H9 (cell line): ENCODE data around the gene BICDL1. TPM values are rescaled to one million over a fixed set of nuclear protein-coding genes. Genes with fewer than 3 reads are reported as not detected.

Experiments
- DNase-seq: peaks from one replicate; pipeline ENCODE4 v3.0.0-alpha.2; 2017
- H2AFZ ChIP-seq: one replicate; pipeline ENCODE4 v1.6.1; 2013; ENCODE audit warnings: mild to moderate bottlenecking, low read length, control low read depth, moderate library complexity
- H2AK5ac ChIP-seq: 2 replicates; pipeline ENCODE4 v1.6.1; 2013; ENCODE audit warnings: low read length, control low read depth, mixed read lengths; ENCODE audit not compliant: insufficient read length
- H2BK120ac ChIP-seq: one replicate; pipeline ENCODE4 v1.6.1; 2013; ENCODE audit warnings: low read depth, mild to moderate bottlenecking, low read length, control low read depth, inconsistent platforms; ENCODE audit not compliant: poor library complexity, severe bottlenecking
- H2BK12ac ChIP-seq: 2 replicates; pipeline ENCODE4 v1.6.1; 2013; ENCODE audit warnings: low read length, control low read depth, mixed read lengths, low read depth; ENCODE audit not compliant: insufficient read length
- H2BK15ac ChIP-seq: 2 replicates; pipeline ENCODE4 v1.6.1; 2013; ENCODE audit warnings: low read depth, low read length, control low read depth
- H2BK20ac ChIP-seq: one replicate; pipeline ENCODE4 v1.6.1; 2013; ENCODE audit warnings: low read depth, mild to moderate bottlenecking, low read length, control low read depth, inconsistent platforms; ENCODE audit not compliant: poor library complexity, severe bottlenecking
- H2BK5ac ChIP-seq: 2 replicates; pipeline ENCODE4 v1.6.1; 2013; ENCODE audit warnings: low read length, control low read depth, mixed read lengths; ENCODE audit not compliant: insufficient read length
- H3K14ac ChIP-seq: 2 replicates; pipeline ENCODE4 v1.6.1; 2013; ENCODE audit warnings: low read length, control low read depth; ENCODE audit not compliant: insufficient read depth
- H3K18ac ChIP-seq: 2 replicates; pipeline ENCODE4 v1.6.1; 2013; ENCODE audit warnings: low read depth, mild to moderate bottlenecking, mixed read lengths, low read length, control low read depth; ENCODE audit not compliant: insufficient read length
- H3K23ac ChIP-seq: 2 replicates; pipeline ENCODE4 v1.6.1; 2013; ENCODE audit warnings: low read length, control low read depth, mixed read lengths, low read depth; ENCODE audit not compliant: insufficient read length
- H3K23me2 ChIP-seq: 2 replicates; pipeline ENCODE4 v1.6.1; 2013; ENCODE audit warnings: low read depth, mild to moderate bottlenecking, mixed read lengths, low read length, control low read depth; ENCODE audit not compliant: insufficient read length, poor library complexity, severe bottlenecking
- H3K27ac ChIP-seq: 2 replicates; pipeline ENCODE4 v1.5.1; 2013; ENCODE audit warnings: low read length, control low read depth, mixed read lengths, low read depth; ENCODE audit not compliant: insufficient read length
- H3K27me3 ChIP-seq: 2 replicates; pipeline ENCODE4 v1.6.1; 2013; ENCODE audit warnings: low read length, control low read depth, inconsistent platforms; ENCODE audit not compliant: insufficient read depth
- H3K4ac ChIP-seq: 2 replicates; pipeline ENCODE4 v1.6.1; 2013; ENCODE audit warnings: low read depth, mild to moderate bottlenecking, control low read depth, inconsistent platforms, low read length, moderate library complexity
- H3K4me1 ChIP-seq: 2 replicates; pipeline ENCODE4 v1.6.1; 2013; ENCODE audit warnings: low read length, control low read depth, inconsistent platforms; ENCODE audit not compliant: insufficient read depth
- H3K4me2 ChIP-seq: 2 replicates; pipeline ENCODE4 v1.6.1; 2013; ENCODE audit warnings: low read length, control low read depth, mixed read lengths; ENCODE audit not compliant: insufficient read length, insufficient read depth
- H3K56ac ChIP-seq: 2 replicates; pipeline ENCODE4 v1.6.1; 2013; ENCODE audit warnings: low read depth, mild to moderate bottlenecking, mixed read lengths, low read length, control low read depth; ENCODE audit not compliant: insufficient read length
- H3K79me1 ChIP-seq: 2 replicates; pipeline ENCODE4 v1.6.1; 2013; ENCODE audit warnings: low read depth, mild to moderate bottlenecking, moderate library complexity, low read length, control low read depth, inconsistent platforms; ENCODE audit not compliant: insufficient read depth, poor library complexity, severe bottlenecking
- H3K79me2 ChIP-seq: 2 replicates; pipeline ENCODE4 v1.6.1; 2013; ENCODE audit warnings: low read length, control low read depth, inconsistent platforms; ENCODE audit not compliant: insufficient read depth
- H3K9ac ChIP-seq: 2 replicates; pipeline ENCODE4 v1.6.1; 2013; ENCODE audit warnings: low read length, control low read depth, mixed read lengths; ENCODE audit not compliant: insufficient read length; ENCODE audit errors: extremely low read depth
- H3K9me3 ChIP-seq: one replicate; pipeline ENCODE4 v1.6.1; 2013; ENCODE audit warnings: low read depth, low read length, inconsistent platforms; ENCODE audit not compliant: control insufficient read depth
- H3T11ph ChIP-seq: one replicate; pipeline ENCODE4 v1.6.1; 2013; ENCODE audit warnings: mild to moderate bottlenecking, low read length, control low read depth, inconsistent platforms
- H4K20me1 ChIP-seq: one replicate; pipeline ENCODE4 v1.6.1; 2013; ENCODE audit not compliant: control insufficient read depth, insufficient read length, insufficient read depth
- H4K5ac ChIP-seq: 2 replicates; pipeline ENCODE4 v1.6.1; 2013; ENCODE audit warnings: low read depth, mild to moderate bottlenecking, mixed read lengths, low read length, control low read depth; ENCODE audit not compliant: insufficient read length
- H4K8ac ChIP-seq: replicated peaks from 2 replicates; pipeline ENCODE4 v1.6.1; 2013; ENCODE audit warnings: low read length, control low read depth, mixed read lengths, low read depth; ENCODE audit not compliant: insufficient read length
- H4K91ac ChIP-seq: 2 replicates; pipeline ENCODE4 v1.6.1; 2013; ENCODE audit warnings: low read depth, mild to moderate bottlenecking, moderate library complexity, mixed read lengths, low read length, control low read depth; ENCODE audit not compliant: insufficient read length
- H3K27ac Mint-ChIP-seq, 3 experiments: 2 replicates in 2 of 3; 3 replicates in 1 of 3; pipeline ENCODE4 v1.8.0; 2020 to 2021; ENCODE audit warnings: mixed read lengths in 3 of 3, mild to moderate bottlenecking in 1 of 3, moderate library complexity in 1 of 3
- H3K27me3 Mint-ChIP-seq: 2 replicates; pipeline ENCODE4 v1.8.0; 2021; ENCODE audit warnings: low read depth, mild to moderate bottlenecking, moderate library complexity, mixed read lengths
- H3K36me3 Mint-ChIP-seq, 3 experiments: 2 replicates in 2 of 3; 3 replicates in 1 of 3; pipeline ENCODE4 v1.8.0; 2020 to 2021; ENCODE audit warnings: low read depth in 3 of 3, mixed read lengths in 3 of 3; ENCODE audit not compliant: insufficient read depth in 1 of 3
- H3K4me1 Mint-ChIP-seq, 2 experiments: 2 replicates each; pipeline ENCODE4 v1.8.0; 2020; ENCODE audit warnings: mixed read lengths in 2 of 2
- H3K4me3 Mint-ChIP-seq, 2 experiments: 2 replicates in 1 of 2; 3 replicates in 1 of 2; pipeline ENCODE4 v1.8.0; 2020 to 2021; ENCODE audit warnings: mild to moderate bottlenecking in 2 of 2, mixed read lengths in 2 of 2, moderate library complexity in 1 of 2
- H3K9me3 Mint-ChIP-seq, 2 experiments: 2 replicates in 1 of 2; 3 replicates in 1 of 2; pipeline ENCODE4 v1.8.0; 2020; ENCODE audit warnings: mild to moderate bottlenecking in 2 of 2, mixed read lengths in 2 of 2, moderate library complexity in 1 of 2
- CTCF ChIP-seq: fragments of 200-600 bp; sonication (generic); conservative IDR thresholded peaks from 3 replicates; pipeline ENCODE4 v1.8.0; 2021; ENCODE audit warnings: antibody characterized with exemption, mild to moderate bottlenecking
- WGBS: extraction: QIAGEN DNeasy Blood & Tissue Kit; methylation state at CpG from one replicate; pipeline ENCODE4 v1.1.7; 2013; ENCODE audit warnings: missing lambda C conversion rate, low lambda C conversion rate, mixed read lengths; ENCODE audit not compliant: insufficient read length; ENCODE audit errors: extremely low coverage; 5-methylcytosine and 5-hydroxymethylcytosine counted together
- total RNA-seq: library from RNA; stranded (reverse); gene quantifications from 2 replicates; pipeline ENCODE4 v1.2.1, GENCODE V29; 2021

The BICDL1 gene
- total RNA-seq, 1 experiment from 2014 or later, result 13.8 TPM

- no peak for DNase-seq
- H3K27ac ChIP-seq, result no peak overlapping the region
- H4K20me1 ChIP-seq, result no peaks in the 10 kb centered on the region
- H3K23ac ChIP-seq, result no peak overlapping the region
- Mint-ChIP-seq H3K27ac (peak overlapping the region in 2 of 3 experiments; percentile 95 to 96; a peak in 3 of 7 replicates), H3K36me3 (peaks cover 14 to 34% (median 34%) of the 10 kb centered on the region in 3 experiments; a peak in 6 of 7 replicates), H3K4me3 (no peak overlapping the region), H3K9me3 (no peaks in the 10 kb centered on the region), H3K4me1 (peaks cover 39 to 58% of the 10 kb centered on the region in 2 experiments), H3K27me3 (no peaks in the 10 kb centered on the region; the same call in 1 of the 2 replicates)
- H4K8ac ChIP-seq, result no peak overlapping the region
- H3T11ph ChIP-seq, result no peak overlapping the region
- TF ChIP-seq CTCF, result no peak
- H3K9me3 ChIP-seq, result no peaks in the 10 kb centered on the region
- H2AK5ac ChIP-seq, result no peak overlapping the region
- H2BK15ac ChIP-seq, result no peak overlapping the region; the same call in 1 of the 2 replicates
- no peak overlapping the region for H3K9ac ChIP-seq
- H3K27me3 ChIP-seq, result no peaks in the 10 kb centered on the region
- peak overlapping the region; percentile 28 for H3K18ac ChIP-seq
- no peaks in the 10 kb centered on the region for H3K79me1 ChIP-seq
- H2AFZ ChIP-seq, result no peak overlapping the region
- WGBS, result no CpG with 5 or more reads among the region's 4 CpGs
- no peak overlapping the region for H2BK20ac ChIP-seq
- no peaks in the 10 kb centered on the region for H3K79me2 ChIP-seq
- H4K91ac ChIP-seq, result no peak overlapping the region
- peaks cover 5% of the 10 kb centered on the region; the same call in 1 of the 2 replicates for H3K4me1 ChIP-seq
- no peak overlapping the region for H2BK5ac ChIP-seq
- H2BK120ac ChIP-seq, result no peak overlapping the region
- H3K4me2 ChIP-seq, result no peak overlapping the region
- peak overlapping the region; percentile 44; the same call in 1 of the 2 replicates for H3K14ac ChIP-seq
- H3K4ac ChIP-seq, result no peak overlapping the region
- H4K5ac ChIP-seq, result no peak overlapping the region
- no peaks in the 10 kb centered on the region for H3K23me2 ChIP-seq
- no peak overlapping the region for H2BK12ac ChIP-seq
- H3K56ac ChIP-seq, result no peak overlapping the region
These were observed 104.2 kb downstream of the BICDL1 start for GRCh38 chr12:120093336-120093591.
